ENCODE results near the gene CEBPZ. TPM values are rescaled to one million over a fixed set of nuclear protein-coding genes. Genes with fewer than 3 reads are reported as not detected.

Gene CEBPZ
- total RNA-seq, 2 experiments from 2014 or later = 53.5 to 56.9 TPM

- peaks cover 42% of the 10 kb centered on the region for H3K4me1 Mint-ChIP-seq
- peak within 1 kb of the TSS; percentile 96 for H3K27ac Mint-ChIP-seq
- H3K9me3 Mint-ChIP-seq = peaks cover 3% of the 10 kb centered on the region
- DNase-seq = peak; percentile 93
- H3K4me3 Mint-ChIP-seq = peak within 1 kb of the TSS; percentile 91
- H3K27me3 Mint-ChIP-seq = no peaks in the 10 kb centered on the region
- POLR2A ChIA-PET = interaction anchor here (0.5 to 1.3 kb wide), 3 partner anchors 8 to 58 kb away, joined by 3 to 7 read pairs (median 5); no protein-coding TSS in a partner anchor
- peaks cover 40% of the 10 kb centered on the region for H3K36me3 Mint-ChIP-seq (ENCODE audit: low read depth)
- CTCF ChIA-PET = interaction anchor here (0.6 to 2.1 kb wide), 6 partner anchors 9 to 75 kb away, joined by 3 to 9 read pairs (median 4); partner anchors contain the start of genes CEBPZ and NDUFAF7
Observed at GRCh38 chr2:37156857-37157714, 74.3 kb downstream of the CEBPZ start, which contains the start of gene EIF2AK2. TSS of gene EIF2AK2 (minus strand) at chr2:37156980. CDS start at chr2:37147806, 9,174 bp downstream.

GRCh38 chr2:37156071-37156856 lies 75.1 kb downstream of the CEBPZ start:
- Mint-ChIP-seq H3K9me3 (peaks cover 3% of the 10 kb centered on the region), H3K36me3 (ENCODE audit: low read depth) (peaks cover 46% of the 10 kb centered on the region), H3K27ac (peak overlapping the region; percentile 96), H3K27me3 (no peaks in the 10 kb centered on the region), H3K4me1 (peaks cover 49% of the 10 kb centered on the region), H3K4me3 (peak overlapping the region; percentile 91)
- DNase-seq = peak; percentile 46
- ChIA-PET CTCF (interaction anchor here (0.6 to 2.1 kb wide), 8 partner anchors 10 to 83 kb away, joined by 3 to 9 read pairs (median 4); partner anchors contain the start of genes CEBPZ and NDUFAF7), POLR2A (interaction anchor here (0.5 to 1.3 kb wide), 3 partner anchors 9 to 57 kb away, joined by 3 to 7 read pairs (median 5); no protein-coding TSS in a partner anchor)

GRCh38 chr2:37154785-37155184 lies 76.6 kb downstream of the CEBPZ start:
- Mint-ChIP-seq H3K36me3 (ENCODE audit: low read depth) (peaks cover 54% of the 10 kb centered on the region), H3K27me3 (no peaks in the 10 kb centered on the region), H3K9me3 (peaks cover 3% of the 10 kb centered on the region), H3K27ac (peak overlapping the region; percentile 96), H3K4me3 (peak overlapping the region; percentile 91), H3K4me1 (peaks cover 62% of the 10 kb centered on the region)
- ChIA-PET POLR2A (no interaction called here), CTCF (interaction anchor here (0.6 to 1.0 kb wide), 3 partner anchors 14 to 380 kb away, joined by 3 read pairs; no protein-coding TSS in a partner anchor)
- DNase-seq = no peak

GRCh38 chr2:37153224-37153623 lies 78.2 kb downstream of the CEBPZ start:
- peaks cover 69% of the 10 kb centered on the region for H3K36me3 Mint-ChIP-seq (ENCODE audit: low read depth)
- ChIA-PET POLR2A (no interaction called here), CTCF (interaction anchor here (0.5 kb wide), 1 partner anchor 377 kb away, joined by 4 read pairs; no protein-coding TSS in a partner anchor)
- no peak overlapping the region for H3K4me3 Mint-ChIP-seq
- H3K27me3 Mint-ChIP-seq = no peaks in the 10 kb centered on the region
- H3K27ac Mint-ChIP-seq = peak overlapping the region; percentile 55
- peaks cover 72% of the 10 kb centered on the region for H3K4me1 Mint-ChIP-seq
- DNase-seq = no peak
- peaks cover 2% of the 10 kb centered on the region for H3K9me3 Mint-ChIP-seq

Other genes starting within 250 kb of the CEBPZ start
- gene HEATR5B, start 147.2 kb downstream of the CEBPZ start, total RNA-seq = 10 to 100 TPM; 21.4 to 21.8 TPM
- gene GPATCH11, start 147.1 kb downstream of the CEBPZ start, total RNA-seq = 10 to 100 TPM in 1 of 2 experiments, 1 to 10 TPM in 1; 9.8 to 10.3 TPM
- 100 to 1,000 TPM; 119 to 129 TPM for gene EIF2AK2, start 74.6 kb downstream of the CEBPZ start, total RNA-seq
- not detected for gene SULT6B1, start 42.9 kb downstream of the CEBPZ start, total RNA-seq
- 10 to 100 TPM; 37.5 to 38.5 TPM for gene CEBPZOS, start 35.1 kb downstream of the CEBPZ start, total RNA-seq
- 10 to 100 TPM; 17.9 to 21.7 TPM for gene NDUFAF7, start 62 bp upstream of the CEBPZ start, total RNA-seq
- 10 to 100 TPM in 1 of 2 experiments, 1 to 10 TPM in 1; 9.3 to 13.4 TPM for gene PRKD3, start 93.2 kb upstream of the CEBPZ start, total RNA-seq
- gene QPCT, start 113.0 kb upstream of the CEBPZ start, total RNA-seq = not detected

All from activated CD4-positive, alpha-beta T cell treated with anti-CD3 and anti-CD28 coated beads, Interleukin-2, amount 10 ng/mL, durations not matched to agents 7 days and 5 days (primary cell).